ENCODE data around the gene HECTD2. TPM values are rescaled to one million over a fixed set of nuclear protein-coding genes. Genes with fewer than 3 reads are reported as not detected.

Gene HECTD2
- total and polyA plus RNA-seq, 2 of the 8 experiments (the other 6 are each of a cell fraction or from before 2014, with no cell fraction given) = 5.7 to 11.9 TPM

- Histone ChIP-seq H3K27ac (ENCODE audit: low read depth, low read length) (no peak overlapping the region), H3K9ac (replicated peaks in 1 of 4; ENCODE audit: extremely low read depth in 1 of 4, low read depth in 3 of 4, low read length in 3 of 4) (no peak overlapping the region), H3K4ac (replicated peaks; ENCODE audit: insufficient read length, low read depth, low read length) (no peak overlapping the region), H3K79me2 (ENCODE audit: control insufficient read depth in 1 of 2, insufficient read depth in 2 of 2, low read length in 2 of 2) (no peaks in the 10 kb centered on the region), H2AFZ (ENCODE audit: low read length) (no peak overlapping the region), H2BK20ac (ENCODE audit: low read length) (no peak overlapping the region), H3K9me3 (ENCODE audit: insufficient read depth in 2 of 2, low read depth in 1 of 2, low read length in 1 of 2) (peaks cover 0 to 8% of the 10 kb centered on the region in 2 experiments; a peak in 1 of 4 replicates), H4K8ac (ENCODE audit: extremely low read depth, insufficient read depth, low read length) (no peak overlapping the region), H3K79me1 (ENCODE audit: low read depth, low read length) (no peaks in the 10 kb centered on the region), H4K5ac (ENCODE audit: insufficient read length, low read depth, low read length) (no peak overlapping the region), H3K4me2 (ENCODE audit: insufficient read depth in 1 of 2, low read depth in 2 of 2, low read length in 2 of 2) (no peak overlapping the region), H2AK5ac (ENCODE audit: low read depth, low read length) (no peak overlapping the region), H3K4me3 (ENCODE audit: extremely low read depth in 1 of 4, insufficient read depth in 2 of 4, low read depth in 3 of 4, low read length in 4 of 4) (no peak overlapping the region), H3K23ac (ENCODE audit: insufficient read length) (no peak overlapping the region), H3K18ac (ENCODE audit: extremely low read depth, low read length) (no peak overlapping the region), H2BK5ac (ENCODE audit: low read depth, low read length) (no peak overlapping the region), H2BK15ac (ENCODE audit: low read length) (no peak overlapping the region), H3K4me1 (replicated peaks in 1 of 4; ENCODE audit: control insufficient read depth in 3 of 4, insufficient read depth in 4 of 4, low read length in 3 of 4) (no peaks in the 10 kb centered on the region), H3K36me3 (ENCODE audit: control insufficient read depth in 2 of 4, insufficient read depth in 4 of 4, low read length in 3 of 4) (no peaks in the 10 kb centered on the region), H2BK120ac (replicated peaks; ENCODE audit: low read depth, low read length) (no peak overlapping the region), H3K27me3 (replicated peaks in 1 of 4; ENCODE audit: control insufficient read depth in 3 of 4, extremely low read depth in 1 of 4, insufficient read depth in 3 of 4, low read length in 3 of 4) (no peaks in the 10 kb centered on the region), H4K20me1 (replicated peaks in 1 of 2; ENCODE audit: control insufficient read depth in 1 of 2, insufficient read depth in 2 of 2, low read length in 2 of 2) (no peaks in the 10 kb centered on the region), H4K91ac (replicated peaks; ENCODE audit: insufficient read length, low read length) (no peak overlapping the region), H3K56ac (replicated peaks; ENCODE audit: insufficient read length, low read depth, low read length) (no peak overlapping the region), H2BK12ac (ENCODE audit: low read depth, low read length) (no peak overlapping the region), H3K14ac (ENCODE audit: insufficient read length) (no peak overlapping the region), H3K23me2 (ENCODE audit: low read depth, low read length) (no peaks in the 10 kb centered on the region)
- DNase-seq (ENCODE audit: low read depth in 1 of 2, low spot score in 2 of 2) (no peak), FAIRE-seq (no peak)
- ChIA-PET CTCF (ENCODE audit: partially characterized antibody) (interaction anchor here (1.5 to 4.2 kb wide), 2 partner anchors 10 to 94 kb away, joined by 4 to 29 read pairs; no protein-coding TSS in a partner anchor), POLR2A (ENCODE audit: partially characterized antibody) (no interaction called here)
- WGBS, 2 experiments (ENCODE audit: extremely low coverage in 1 of 2, insufficient coverage in 1 of 2, insufficient read length in 1 of 2, insufficient replicate concordance in 2 of 2, low coverage in 1 of 2, low lambda C conversion rate in 2 of 2, missing lambda C conversion rate in 1 of 2) = 90% methylated on average over 6 of the region's 6 CpGs; no CpG with 5 or more reads in 1 of the 2 experiments
- no peak for TF ChIP-seq SP2 (IDR thresholded peaks at IDR 0.05; ENCODE audit: low read length)
- TF ChIP-seq CTBP2 (IDR thresholded peaks at IDR 0.05; ENCODE audit: borderline replicate concordance, insufficient read depth, insufficient read length, low read length) = no peak
- TF ChIP-seq ZNF274 (IDR thresholded peaks at IDR 0.05; ENCODE audit: borderline replicate concordance, extremely low read depth, low read length) = no peak
- TF ChIP-seq SP1 (IDR thresholded peaks at IDR 0.05; ENCODE audit: low read depth, low read length) = no peak
These were observed 131.3 kb downstream of the HECTD2 start for GRCh38 chr10:91541481-91541880.

Measured in H1 (cell line).